BE2C (cell line): ENCODE data around the gene WDR45B.
"Not testable (repeated sequence)": the region's sequence is repeated elsewhere in the genome, so short reads cannot be mapped to it uniquely, and the experiment has no call there.

Source experiments
- DNase-seq: peaks from one replicate; pipeline ENCODE4 v3.0.0-alpha.2; 2020
- H3K27me3 ChIP-seq: fragments of 250-450 bp; sonication (Bioruptor Pico); 2 replicates; pipeline ENCODE4 v1.5.1; 2020; ENCODE audit warnings: mild to moderate bottlenecking
- H3K36me3 ChIP-seq: fragments of 250-450 bp; sonication (Bioruptor Pico); 2 replicates; pipeline ENCODE4 v1.5.1; 2020; ENCODE audit warnings: mild to moderate bottlenecking
- H3K4me1 ChIP-seq: fragments of 250-450 bp; sonication (Bioruptor Pico); 2 replicates; pipeline ENCODE4 v1.5.1; 2020
- H3K4me3 ChIP-seq: 2 replicates; pipeline ENCODE4 v1.5.1; 2011; ENCODE audit warnings: low read depth, low read length
- H3K9me3 ChIP-seq: fragments of 250-450 bp; sonication (Bioruptor Pico); 2 replicates; pipeline ENCODE4 v1.5.1; 2020
- TF ChIP-seq, protein P1 (sequence below): IDR thresholded peaks from 2 replicates; pipeline ENCODE4 v1.5.1; 2012; ENCODE audit warnings: mild to moderate bottlenecking, low read depth, low read length

Gene WDR45B

DNA sequence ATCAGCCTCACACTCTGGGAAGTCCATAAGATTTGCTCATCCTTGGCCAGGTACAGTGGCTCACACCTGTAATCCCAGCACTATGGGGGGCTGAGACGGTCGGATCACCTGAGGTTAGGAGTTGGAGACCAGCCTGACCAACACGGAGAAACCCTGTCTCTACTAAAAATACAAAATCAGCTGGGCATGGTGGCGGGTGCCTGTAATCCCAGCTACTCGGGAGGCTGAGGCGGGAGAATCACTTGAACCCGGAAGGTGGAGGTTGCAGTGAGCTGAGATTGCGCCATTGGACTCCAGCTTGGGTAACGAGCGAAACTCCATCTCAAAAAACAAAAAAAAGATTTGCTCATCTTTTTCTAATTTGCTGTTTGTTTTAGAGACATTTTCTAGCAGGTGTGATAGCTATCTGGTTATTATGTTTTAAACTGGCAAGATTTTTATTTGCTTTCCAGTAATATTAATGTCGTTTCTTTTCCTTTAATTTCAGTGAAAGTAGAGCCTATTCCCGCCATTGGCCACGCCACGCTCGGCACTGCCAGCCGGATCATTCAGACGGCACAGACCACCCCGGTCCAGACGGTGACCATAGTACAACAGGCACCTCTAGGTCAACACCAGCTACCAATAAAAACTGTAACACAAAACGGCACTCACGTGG lies 61.5 kb downstream of the WDR45B start:
- DNase-seq: no peak
- no peak overlapping the region for H3K4me3 ChIP-seq
- no peaks in the 10 kb centered on the region for H3K27me3 ChIP-seq
- peaks cover 70% of the 10 kb centered on the region for H3K36me3 ChIP-seq
- TF ChIP-seq, protein P1, sequence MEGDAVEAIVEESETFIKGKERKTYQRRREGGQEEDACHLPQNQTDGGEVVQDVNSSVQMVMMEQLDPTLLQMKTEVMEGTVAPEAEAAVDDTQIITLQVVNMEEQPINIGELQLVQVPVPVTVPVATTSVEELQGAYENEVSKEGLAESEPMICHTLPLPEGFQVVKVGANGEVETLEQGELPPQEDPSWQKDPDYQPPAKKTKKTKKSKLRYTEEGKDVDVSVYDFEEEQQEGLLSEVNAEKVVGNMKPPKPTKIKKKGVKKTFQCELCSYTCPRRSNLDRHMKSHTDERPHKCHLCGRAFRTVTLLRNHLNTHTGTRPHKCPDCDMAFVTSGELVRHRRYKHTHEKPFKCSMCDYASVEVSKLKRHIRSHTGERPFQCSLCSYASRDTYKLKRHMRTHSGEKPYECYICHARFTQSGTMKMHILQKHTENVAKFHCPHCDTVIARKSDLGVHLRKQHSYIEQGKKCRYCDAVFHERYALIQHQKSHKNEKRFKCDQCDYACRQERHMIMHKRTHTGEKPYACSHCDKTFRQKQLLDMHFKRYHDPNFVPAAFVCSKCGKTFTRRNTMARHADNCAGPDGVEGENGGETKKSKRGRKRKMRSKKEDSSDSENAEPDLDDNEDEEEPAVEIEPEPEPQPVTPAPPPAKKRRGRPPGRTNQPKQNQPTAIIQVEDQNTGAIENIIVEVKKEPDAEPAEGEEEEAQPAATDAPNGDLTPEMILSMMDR: no peak
- H3K9me3 ChIP-seq: no peaks in the 10 kb centered on the region
- H3K4me1 ChIP-seq: peaks cover 3% of the 10 kb centered on the region; the same call in 1 of the 2 replicates

DNA sequence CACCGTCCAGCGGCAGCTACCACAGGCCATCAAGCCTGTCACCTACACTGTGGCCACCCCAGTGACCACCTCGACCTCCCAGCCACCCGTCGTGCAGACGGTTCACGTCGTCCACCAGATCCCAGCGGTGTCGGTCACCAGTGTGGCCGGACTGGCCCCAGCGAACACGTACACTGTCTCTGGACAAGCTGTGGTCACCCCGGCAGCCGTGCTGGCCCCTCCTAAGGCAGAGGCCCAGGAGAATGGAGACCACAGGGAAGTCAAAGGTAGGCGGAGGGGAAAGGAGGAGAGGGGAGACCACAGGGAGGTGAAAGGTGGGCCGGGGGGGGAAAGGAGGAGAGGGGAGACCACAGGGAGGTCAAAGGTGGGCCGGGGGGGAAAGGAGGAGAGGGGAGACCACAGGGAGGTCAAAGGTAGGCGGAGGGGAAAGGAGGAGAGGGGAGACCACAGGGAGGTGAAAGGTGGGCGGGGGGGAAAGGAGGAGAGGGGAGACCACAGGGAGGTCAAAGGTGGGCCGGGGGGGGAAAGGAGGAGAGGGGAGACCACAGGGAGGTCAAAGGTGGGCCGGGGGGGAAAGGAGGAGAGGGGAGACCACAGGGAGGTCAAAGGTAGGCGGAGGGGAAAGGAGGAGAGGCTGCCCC lies 62.2 kb downstream of the WDR45B start:
- not testable (repeated sequence) for H3K9me3 ChIP-seq, H3K27me3 ChIP-seq, H3K4me1 ChIP-seq, H3K4me3 ChIP-seq
- H3K36me3 ChIP-seq: peaks cover 71% of the 10 kb centered on the region
- DNase-seq: peak; percentile 51

DNA sequence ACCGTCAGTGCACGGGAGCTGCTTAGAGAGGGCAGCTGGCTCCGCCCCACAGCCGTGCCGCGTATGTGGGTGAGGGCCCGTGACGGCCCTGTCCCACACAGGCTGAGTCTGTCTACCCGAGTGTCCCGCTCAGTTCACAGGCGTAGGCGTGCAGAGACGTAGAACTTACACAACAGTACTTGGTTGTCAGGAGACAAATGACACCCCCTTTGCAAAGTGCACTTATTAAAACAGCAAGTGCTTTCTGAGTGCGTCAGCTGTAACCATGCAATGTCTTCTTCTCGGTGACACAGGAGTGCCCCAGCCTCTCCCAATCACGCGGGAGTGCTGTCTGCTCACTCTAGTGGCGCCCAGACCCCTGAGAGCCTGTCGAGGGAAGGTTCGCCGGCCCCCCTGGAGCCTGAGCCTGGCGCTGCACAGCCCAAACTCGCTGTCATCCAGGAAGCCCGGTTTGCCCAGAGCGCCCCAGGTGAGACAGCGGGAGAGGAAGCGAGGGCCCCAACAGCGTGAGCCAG lies 64.5 kb downstream of the WDR45B start:
- DNase-seq: no peak
- Histone ChIP-seq H3K36me3 (peaks cover 65% of the 10 kb centered on the region), H3K27me3 (no peaks in the 10 kb centered on the region), H3K4me3 (no peak overlapping the region), H3K4me1 (peaks cover 3% of the 10 kb centered on the region; the same call in 1 of the 2 replicates), H3K9me3 (no peaks in the 10 kb centered on the region)
- TF ChIP-seq, protein P1: no peak

DNA sequence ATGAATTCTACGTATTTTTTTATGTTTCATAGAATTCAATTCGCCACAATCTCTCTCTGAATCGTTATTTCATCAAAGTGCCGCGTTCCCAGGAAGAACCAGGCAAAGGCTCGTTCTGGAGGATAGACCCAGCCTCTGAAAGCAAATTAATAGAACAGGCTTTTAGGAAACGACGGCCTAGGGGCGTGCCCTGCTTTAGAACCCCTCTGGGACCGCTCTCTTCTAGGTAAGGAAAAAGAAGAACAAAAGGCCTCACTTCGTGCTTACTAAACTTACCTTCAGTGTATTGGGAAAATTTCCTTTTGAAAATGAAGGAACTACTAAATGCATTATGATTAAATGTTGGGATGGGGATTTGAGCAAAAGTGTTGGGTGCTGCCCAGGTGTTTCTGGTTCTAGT lies 65.5 kb downstream of the WDR45B start:
- H3K27me3 ChIP-seq: no peaks in the 10 kb centered on the region
- H3K4me3 ChIP-seq: no peak overlapping the region
- no peaks in the 10 kb centered on the region for H3K9me3 ChIP-seq
- H3K4me1 ChIP-seq: peaks cover 3% of the 10 kb centered on the region; the same call in 1 of the 2 replicates
- TF ChIP-seq, protein P1: no peak
- peaks cover 67% of the 10 kb centered on the region for H3K36me3 ChIP-seq
- no peak for DNase-seq

DNA sequence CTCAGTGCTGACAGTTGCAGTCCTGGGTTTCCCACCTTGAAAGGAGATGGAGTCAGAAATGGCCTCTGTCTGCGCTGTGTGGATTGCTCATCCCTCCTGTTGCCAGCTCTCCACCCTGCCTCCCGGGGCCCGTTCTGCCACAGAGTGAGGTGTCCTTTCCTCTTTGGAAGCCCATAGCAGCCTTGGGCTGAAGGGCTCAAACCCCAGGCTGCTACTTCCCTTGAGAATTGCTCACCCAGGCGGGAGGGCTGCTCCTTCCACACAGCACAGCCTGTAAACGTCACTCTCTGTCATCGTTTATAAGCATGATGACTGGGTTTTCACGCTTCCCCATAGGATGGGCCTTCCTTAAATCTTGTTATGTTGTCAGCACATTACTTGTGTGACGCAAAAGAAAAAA lies 66.0 kb downstream of the WDR45B start:
- TF ChIP-seq, protein P1: no peak
- Histone ChIP-seq H3K36me3 (peaks cover 67% of the 10 kb centered on the region), H3K9me3 (no peaks in the 10 kb centered on the region), H3K4me1 (peaks cover 3% of the 10 kb centered on the region; the same call in 1 of the 2 replicates), H3K27me3 (no peaks in the 10 kb centered on the region), H3K4me3 (no peak overlapping the region)
- DNase-seq: no peak

DNA sequence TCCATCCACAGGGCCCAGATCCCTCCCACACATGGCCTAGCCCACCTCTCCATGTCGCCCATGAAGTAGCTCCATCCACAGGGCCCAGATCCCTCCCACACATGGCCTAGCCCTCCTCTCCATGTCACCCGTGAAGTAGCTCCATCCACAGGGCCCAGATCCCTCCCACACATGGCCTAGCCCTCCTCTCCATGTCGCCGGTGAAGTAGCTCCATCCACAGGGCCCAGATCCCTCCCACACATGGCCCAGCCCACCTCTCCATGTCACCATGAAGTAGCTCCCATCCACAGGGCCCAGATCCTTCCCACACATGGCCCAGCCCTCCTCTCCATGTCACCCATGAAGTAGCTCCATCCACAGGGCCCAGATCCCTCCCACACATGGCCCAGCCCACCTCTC lies 68.3 kb downstream of the WDR45B start:
- H3K27me3 ChIP-seq, H3K4me1 ChIP-seq: not testable (repeated sequence)
- peaks cover 68% of the 10 kb centered on the region for H3K36me3 ChIP-seq

DNA sequence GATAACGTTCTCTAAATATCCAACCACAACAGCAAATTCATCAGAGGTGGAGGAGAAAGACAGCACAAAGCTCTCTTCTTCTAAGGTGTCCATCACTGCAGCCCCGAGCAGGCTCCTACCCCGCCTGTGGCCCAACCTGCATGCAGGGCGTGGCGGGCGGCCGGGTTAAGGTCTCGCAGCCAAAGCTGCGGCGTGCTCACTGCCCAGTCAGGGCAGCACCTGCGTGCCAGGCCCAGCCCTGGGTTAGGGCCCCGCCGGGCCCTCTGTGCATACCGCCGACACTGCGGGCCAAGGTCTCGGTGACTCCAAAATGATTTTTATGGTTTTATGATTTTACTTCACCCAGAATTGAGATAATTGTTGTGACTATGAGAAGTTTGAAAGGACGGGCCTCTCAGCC lies 70.9 kb downstream of the WDR45B start:
- TF ChIP-seq, protein P1: no peak
- DNase-seq: no peak
- no peaks in the 10 kb centered on the region for H3K27me3 ChIP-seq
- H3K4me1 ChIP-seq: peaks cover 2% of the 10 kb centered on the region; the same call in 1 of the 2 replicates
- H3K36me3 ChIP-seq: peaks cover 67% of the 10 kb centered on the region
- no peak overlapping the region for H3K4me3 ChIP-seq
- no peaks in the 10 kb centered on the region for H3K9me3 ChIP-seq

More for the DNA sequence above, 68.3 kb downstream of the WDR45B start:
- H3K9me3 ChIP-seq, DNase-seq, H3K4me3 ChIP-seq: not testable (repeated sequence)

DNA sequence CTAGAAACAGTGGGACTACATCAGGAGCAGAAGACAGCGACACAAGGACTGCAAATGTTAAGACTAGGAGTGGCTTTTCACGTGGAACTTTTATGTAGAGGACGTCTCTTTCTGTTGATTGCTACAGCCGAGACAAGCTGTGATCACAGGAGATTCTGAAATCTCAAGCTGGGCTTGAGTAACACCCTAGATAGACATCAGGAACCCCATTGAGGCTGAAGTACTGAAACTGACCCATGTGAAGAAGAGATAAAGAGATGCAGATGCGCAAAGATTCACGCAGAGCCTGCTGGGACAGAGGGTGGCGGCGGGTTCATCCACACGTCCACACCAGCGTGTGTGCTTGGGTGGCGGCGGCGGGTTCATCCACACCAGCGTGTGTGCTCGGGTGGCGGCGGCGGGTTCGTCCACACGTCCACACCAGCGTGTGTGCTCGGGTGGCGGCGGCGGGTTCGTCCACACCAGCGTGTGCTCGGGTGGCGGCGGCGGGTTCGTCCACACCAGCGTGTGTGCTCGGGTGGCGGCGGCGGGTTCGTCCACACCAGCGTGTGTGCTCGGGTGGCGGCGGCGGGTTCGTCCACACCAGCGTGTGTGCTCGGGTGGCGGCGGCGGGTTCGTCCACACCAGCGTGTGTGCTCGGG lies 72.5 kb downstream of the WDR45B start:
- H3K9me3 ChIP-seq, H3K4me1 ChIP-seq, H3K27me3 ChIP-seq, DNase-seq, H3K4me3 ChIP-seq: not testable (repeated sequence)
- peaks cover 76% of the 10 kb centered on the region for H3K36me3 ChIP-seq
